HG03025 (cell line): ENCODE data around the gene ITGAV.

Source experiments
- ATAC-seq: cut with Tn5 transposase; IDR thresholded peaks from one replicate; pipeline ENCODE4 v1.9.1; 2021; ENCODE audit warnings: mild to moderate bottlenecking, moderate library complexity; ENCODE audit not compliant: unreplicated experiment, low FRiP score

Gene ITGAV

GRCh38 chr2:186709529-186710450 is 119.9 kb downstream of the ITGAV start:
- no peak for ATAC-seq

- ATAC-seq: no peak
Measured at GRCh38 chr2:186713691-186714090, 123.8 kb downstream of the ITGAV start.

- ATAC-seq: no peak
Measured at GRCh38 chr2:186714611-186715010, 124.8 kb downstream of the ITGAV start.

- no peak for ATAC-seq
Measured at GRCh38 chr2:186716004-186716403, 126.1 kb downstream of the ITGAV start.

GRCh38 chr2:186716899-186717298 is 127.0 kb downstream of the ITGAV start:
- no peak for ATAC-seq

- ATAC-seq: no peak
Measured at GRCh38 chr2:186717320-186718007, 127.6 kb downstream of the ITGAV start.

- ATAC-seq: no peak
Measured at GRCh38 chr2:186718122-186718521, 128.3 kb downstream of the ITGAV start.

- ATAC-seq: no peak
Measured at GRCh38 chr2:186718903-186719302, 129.0 kb downstream of the ITGAV start.

- ATAC-seq: no peak
Measured at GRCh38 chr2:186721956-186722355, 132.1 kb downstream of the ITGAV start.

- ATAC-seq: no peak
Measured at GRCh38 chr2:186724736-186725135, 134.9 kb downstream of the ITGAV start.

- ATAC-seq: no peak
Measured at GRCh38 chr2:186725783-186726182, 135.9 kb downstream of the ITGAV start.

- no peak for ATAC-seq
Measured at GRCh38 chr2:186726938-186727337, 137.1 kb downstream of the ITGAV start.

- no peak for ATAC-seq
Measured at GRCh38 chr2:186728631-186729030, 138.8 kb downstream of the ITGAV start.
